ENCODE data around the gene FGFRL1.
A peak's percentile ranks its signal among the peaks of the same experiment; 100 is the strongest.
"Not testable (repeated sequence)": the region's sequence is repeated elsewhere in the genome, so short reads cannot be mapped to it uniquely, and the experiment has no call there.

The FGFRL1 gene

DNA sequence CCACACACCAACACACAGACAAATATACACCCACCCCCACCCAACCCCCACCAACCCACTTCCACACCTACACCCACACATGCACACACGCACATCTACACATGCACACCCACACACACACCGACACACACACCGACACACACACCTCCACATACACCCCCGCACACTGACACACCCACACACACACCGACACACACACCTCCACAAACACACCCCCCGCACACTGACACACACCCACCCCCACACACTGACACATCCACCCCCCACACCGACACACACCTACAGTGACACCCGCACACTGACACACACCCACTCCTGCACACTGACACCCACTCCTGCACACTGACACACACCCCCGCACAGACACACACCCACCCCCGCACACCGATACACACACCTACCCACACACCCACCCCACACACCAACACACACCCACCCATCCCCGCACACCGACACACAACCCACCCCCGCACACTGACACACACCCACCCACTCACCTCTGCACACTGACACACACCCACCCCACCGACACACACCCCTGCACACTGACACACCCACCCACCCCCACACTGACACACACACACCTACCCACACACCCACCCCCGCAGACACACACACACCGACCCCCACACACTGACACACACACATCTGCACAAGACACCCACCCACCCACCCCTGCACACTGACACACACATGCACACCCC is 31.1 kb downstream of the FGFRL1 start:
- peaks cover 22% of the 10 kb centered on the region for H3K27me3 ChIP-seq (ENCODE audit: insufficient read depth, insufficient read length)
- TF ChIP-seq SUZ12 (IDR thresholded peaks at IDR 0.05; ENCODE audit: extremely low read depth, insufficient read depth, insufficient read length) = no peak
- TF ChIP-seq ZNF274 (IDR thresholded peaks at IDR 0.05; ENCODE audit: low read depth, low read length) = no peak
- no peak for TF ChIP-seq YY1 (IDR thresholded peaks at IDR 0.05; ENCODE audit: insufficient read depth, insufficient read length)
- no peak overlapping the region for H3K9ac ChIP-seq (ENCODE audit: insufficient read length, low read depth)
- peaks cover 54% of the 10 kb centered on the region for H3K4me1 ChIP-seq (ENCODE audit: insufficient read depth, insufficient read length)
- no peak for DNase-seq (ENCODE audit: low read depth, low spot score)
- H3K9me3 ChIP-seq (ENCODE audit: insufficient read depth, low read length) = no peaks in the 10 kb centered on the region
- H3K36me3 ChIP-seq (ENCODE audit: insufficient read depth, insufficient read length, low read length) = no peaks in the 10 kb centered on the region
- no peak overlapping the region for H3K4me3 ChIP-seq (ENCODE audit: insufficient read length, low read depth)

DNA sequence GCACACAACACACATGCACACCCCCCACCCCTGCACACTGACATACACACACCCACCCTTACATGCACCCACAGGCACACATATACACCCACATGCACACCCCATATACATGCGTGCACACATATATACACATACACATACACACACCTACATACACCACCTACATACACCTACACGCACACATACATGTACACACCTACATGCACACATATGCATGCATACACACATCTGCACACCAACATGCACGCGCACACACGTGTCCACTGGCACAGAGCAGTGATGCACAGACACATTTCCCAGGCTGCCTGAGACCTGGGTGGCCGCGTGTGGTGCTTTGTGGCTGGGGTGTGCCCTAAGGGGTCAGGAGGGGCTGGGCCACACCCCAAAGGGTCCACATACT is 31.7 kb downstream of the FGFRL1 start:
- peaks cover 25% of the 10 kb centered on the region for H3K27me3 ChIP-seq (ENCODE audit: insufficient read depth, insufficient read length)
- H3K4me3 ChIP-seq (ENCODE audit: insufficient read length, low read depth) = no peak overlapping the region
- no peak for DNase-seq (ENCODE audit: low read depth, low spot score)
- peaks cover 51% of the 10 kb centered on the region for H3K4me1 ChIP-seq (ENCODE audit: insufficient read depth, insufficient read length)
- no peaks in the 10 kb centered on the region for H3K36me3 ChIP-seq (ENCODE audit: insufficient read depth, insufficient read length, low read length)
- TF ChIP-seq YY1 (IDR thresholded peaks at IDR 0.05; ENCODE audit: insufficient read depth, insufficient read length) (no peak), ZNF274 (IDR thresholded peaks at IDR 0.05; ENCODE audit: low read depth, low read length) (no peak), SUZ12 (IDR thresholded peaks at IDR 0.05; ENCODE audit: extremely low read depth, insufficient read depth, insufficient read length) (no peak)
- no peaks in the 10 kb centered on the region for H3K9me3 ChIP-seq (ENCODE audit: insufficient read depth, low read length)
- peak overlapping the region; percentile 87 for H3K9ac ChIP-seq (ENCODE audit: insufficient read length, low read depth)

DNA sequence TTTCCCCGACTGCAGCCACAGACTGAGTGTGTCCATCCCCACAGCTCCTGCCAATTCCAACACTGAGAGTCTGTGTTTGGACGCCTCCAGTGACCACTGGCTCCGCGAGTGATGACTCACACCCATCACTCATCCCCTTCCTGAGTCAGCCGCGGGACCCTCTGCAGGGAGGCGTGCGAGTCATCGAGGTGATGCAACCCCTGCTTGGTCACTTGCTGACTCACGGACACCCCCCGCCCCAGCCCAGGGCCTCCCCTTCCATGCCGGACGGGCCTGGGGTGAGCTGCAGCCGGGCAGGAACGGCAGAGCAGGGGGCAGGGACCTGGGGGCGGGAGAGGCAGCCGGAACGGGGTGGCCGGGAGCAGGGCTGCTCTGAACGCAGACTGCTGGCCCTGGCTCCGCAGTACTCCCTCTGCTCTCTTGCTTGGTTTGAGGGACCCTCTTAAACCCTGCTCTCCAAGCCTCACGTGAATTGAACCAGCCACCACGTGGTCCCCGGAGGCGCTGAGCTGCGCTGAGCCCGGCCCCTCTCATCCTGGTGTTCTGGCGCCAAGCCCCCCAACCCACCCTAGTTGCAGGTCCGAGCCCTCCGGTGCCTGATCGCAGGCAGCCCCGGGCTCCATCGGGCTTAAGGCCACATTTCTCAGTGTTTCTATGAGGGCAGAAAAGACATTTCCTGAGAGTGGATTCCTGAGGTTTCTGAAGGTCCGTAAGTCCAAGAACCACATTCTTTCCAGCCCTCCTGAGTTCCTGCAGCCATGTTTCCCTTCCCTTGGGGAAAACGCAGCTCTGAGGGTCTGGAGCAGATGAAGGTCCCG is 32.4 kb downstream of the FGFRL1 start:
- Histone ChIP-seq H3K27me3 (ENCODE audit: insufficient read depth, insufficient read length) (peaks cover 25% of the 10 kb centered on the region), H3K9ac (ENCODE audit: insufficient read length, low read depth) (peak overlapping the region; percentile 87), H3K9me3 (ENCODE audit: insufficient read depth, low read length) (no peaks in the 10 kb centered on the region), H3K4me3 (ENCODE audit: insufficient read length, low read depth) (peak overlapping the region; percentile 9), H3K4me1 (ENCODE audit: insufficient read depth, insufficient read length) (peaks cover 50% of the 10 kb centered on the region), H3K36me3 (ENCODE audit: insufficient read depth, insufficient read length, low read length) (no peaks in the 10 kb centered on the region)
- no peak for TF ChIP-seq ZNF274 (IDR thresholded peaks at IDR 0.05; ENCODE audit: low read depth, low read length)
- no peak for TF ChIP-seq YY1 (IDR thresholded peaks at IDR 0.05; ENCODE audit: insufficient read depth, insufficient read length)
- no peak for TF ChIP-seq SUZ12 (IDR thresholded peaks at IDR 0.05; ENCODE audit: extremely low read depth, insufficient read depth, insufficient read length)
- peak; percentile 71 for DNase-seq (ENCODE audit: low read depth, low spot score)

DNA sequence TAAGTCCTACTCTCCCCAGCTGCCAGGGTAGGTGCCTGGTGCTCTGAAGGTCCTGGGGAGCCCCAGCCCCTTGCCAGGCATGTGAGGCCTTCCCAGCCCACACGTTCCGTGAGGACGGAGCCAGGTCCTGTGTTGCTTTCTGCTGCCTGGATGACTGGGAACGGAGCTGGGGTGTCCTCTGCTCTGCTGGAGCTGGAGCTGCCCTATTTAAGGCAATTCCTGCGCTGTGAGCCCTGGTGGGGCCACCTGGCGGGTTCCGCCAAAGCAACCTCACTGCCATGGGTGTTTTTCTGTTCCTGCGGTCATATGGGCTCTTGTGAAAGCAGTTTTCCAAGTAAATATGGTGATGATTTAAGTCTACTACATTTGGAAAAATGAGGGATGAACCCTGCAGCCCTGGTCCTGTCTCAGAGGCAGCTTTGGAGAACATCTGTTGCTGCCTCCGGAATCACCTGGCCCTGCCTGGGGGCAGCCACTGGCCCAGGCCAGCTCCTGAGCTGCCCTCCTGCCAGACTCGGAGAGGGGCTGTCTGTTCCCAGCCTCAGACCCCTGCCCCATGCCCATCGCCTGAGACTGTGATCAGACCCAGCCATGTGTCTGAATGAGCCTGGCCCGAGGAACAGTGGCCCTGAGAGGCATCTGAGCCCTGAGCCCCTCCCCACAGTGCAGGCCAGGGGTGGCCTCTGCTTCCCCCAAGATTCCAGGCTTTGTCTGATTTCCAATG is 33.2 kb downstream of the FGFRL1 start:
- H3K9ac ChIP-seq (ENCODE audit: insufficient read length, low read depth) = peak overlapping the region; percentile 87
- no peak for DNase-seq (ENCODE audit: low read depth, low spot score)
- H3K4me3 ChIP-seq (ENCODE audit: insufficient read length, low read depth) = peak overlapping the region; percentile 9
- H3K36me3 ChIP-seq (ENCODE audit: insufficient read depth, insufficient read length, low read length) = no peaks in the 10 kb centered on the region
- H3K4me1 ChIP-seq (ENCODE audit: insufficient read depth, insufficient read length) = peaks cover 43% of the 10 kb centered on the region
- H3K9me3 ChIP-seq (ENCODE audit: insufficient read depth, low read length) = no peaks in the 10 kb centered on the region
- TF ChIP-seq ZNF274 (IDR thresholded peaks at IDR 0.05; ENCODE audit: low read depth, low read length) (no peak), YY1 (IDR thresholded peaks at IDR 0.05; ENCODE audit: insufficient read depth, insufficient read length) (no peak), SUZ12 (IDR thresholded peaks at IDR 0.05; ENCODE audit: extremely low read depth, insufficient read depth, insufficient read length) (no peak)
- peaks cover 25% of the 10 kb centered on the region for H3K27me3 ChIP-seq (ENCODE audit: insufficient read depth, insufficient read length)

DNA sequence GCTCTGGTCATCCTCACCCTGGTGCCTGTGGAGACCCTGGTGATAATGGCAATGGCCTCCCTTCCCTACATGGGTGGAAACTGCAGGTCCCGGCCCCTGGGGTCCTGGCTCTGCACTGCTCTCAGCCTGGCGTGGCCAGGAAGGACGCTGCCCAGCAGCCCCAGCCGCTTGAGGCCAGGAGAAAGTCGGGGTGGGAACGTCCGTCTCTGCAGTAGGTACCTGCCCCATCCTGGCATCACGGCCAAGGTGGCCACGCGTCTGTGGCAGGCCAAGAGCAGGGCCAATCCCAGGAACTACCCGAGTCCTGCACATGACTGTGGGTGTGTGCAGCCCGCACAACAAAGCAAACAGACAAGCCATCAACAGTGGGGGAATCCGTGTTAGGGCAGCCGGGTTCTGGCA is 33.8 kb downstream of the FGFRL1 start:
- TF ChIP-seq ZNF274 (IDR thresholded peaks at IDR 0.05; ENCODE audit: low read depth, low read length) (no peak), SUZ12 (IDR thresholded peaks at IDR 0.05; ENCODE audit: extremely low read depth, insufficient read depth, insufficient read length) (no peak), YY1 (IDR thresholded peaks at IDR 0.05; ENCODE audit: insufficient read depth, insufficient read length) (no peak)
- peaks cover 38% of the 10 kb centered on the region for H3K4me1 ChIP-seq (ENCODE audit: insufficient read depth, insufficient read length)
- no peaks in the 10 kb centered on the region for H3K36me3 ChIP-seq (ENCODE audit: insufficient read depth, insufficient read length, low read length)
- no peak overlapping the region for H3K4me3 ChIP-seq (ENCODE audit: insufficient read length, low read depth)
- H3K9ac ChIP-seq (ENCODE audit: insufficient read length, low read depth) = peak overlapping the region; percentile 62
- no peak for DNase-seq (ENCODE audit: low read depth, low spot score)
- no peaks in the 10 kb centered on the region for H3K9me3 ChIP-seq (ENCODE audit: insufficient read depth, low read length)
- H3K27me3 ChIP-seq (ENCODE audit: insufficient read depth, insufficient read length) = peaks cover 25% of the 10 kb centered on the region

DNA sequence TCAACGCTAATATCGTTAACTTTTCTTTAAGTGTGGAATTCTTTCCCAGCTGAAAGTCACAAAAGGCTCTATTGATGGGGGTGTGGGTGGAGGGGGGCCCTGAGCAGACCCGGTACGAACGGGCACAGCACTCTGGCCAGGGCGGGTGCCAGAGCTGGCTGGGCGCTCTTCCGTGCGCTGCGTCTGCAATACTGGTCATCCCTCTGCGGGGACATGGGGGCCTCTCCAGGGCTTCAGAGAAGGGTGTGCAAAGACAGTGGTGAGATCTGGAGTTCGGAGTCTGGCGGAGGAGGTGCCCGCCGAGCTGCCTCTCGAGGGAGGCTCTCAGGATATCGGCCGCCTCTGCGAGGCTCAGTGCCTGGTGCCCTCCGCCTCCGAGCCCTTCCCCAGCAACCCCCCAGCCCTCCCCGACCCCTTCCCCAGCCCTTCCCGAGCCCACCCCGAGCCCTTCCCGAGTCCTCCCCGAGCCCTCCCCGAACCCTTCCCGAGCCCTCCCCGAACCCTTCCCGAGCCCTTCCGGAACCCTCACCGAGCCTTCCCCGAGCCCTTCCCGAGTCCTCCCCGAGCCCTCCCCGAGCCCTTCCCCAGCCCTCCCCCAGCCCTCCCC is 34.3 kb downstream of the FGFRL1 start:
- no peaks in the 10 kb centered on the region for H3K36me3 ChIP-seq (ENCODE audit: insufficient read depth, insufficient read length, low read length)
- H3K4me1 ChIP-seq (ENCODE audit: insufficient read depth, insufficient read length) = peaks cover 33% of the 10 kb centered on the region
- H3K27me3 ChIP-seq (ENCODE audit: insufficient read depth, insufficient read length) = peaks cover 30% of the 10 kb centered on the region
- no peaks in the 10 kb centered on the region for H3K9me3 ChIP-seq (ENCODE audit: insufficient read depth, low read length)
- no peak overlapping the region for H3K4me3 ChIP-seq (ENCODE audit: insufficient read length, low read depth)
- DNase-seq (ENCODE audit: low read depth, low spot score) = no peak
- peak overlapping the region; percentile 62 for H3K9ac ChIP-seq (ENCODE audit: insufficient read length, low read depth)
- TF ChIP-seq YY1 (IDR thresholded peaks at IDR 0.05; ENCODE audit: insufficient read depth, insufficient read length) (no peak), SUZ12 (IDR thresholded peaks at IDR 0.05; ENCODE audit: extremely low read depth, insufficient read depth, insufficient read length) (no peak), ZNF274 (IDR thresholded peaks at IDR 0.05; ENCODE audit: low read depth, low read length) (no peak)

DNA sequence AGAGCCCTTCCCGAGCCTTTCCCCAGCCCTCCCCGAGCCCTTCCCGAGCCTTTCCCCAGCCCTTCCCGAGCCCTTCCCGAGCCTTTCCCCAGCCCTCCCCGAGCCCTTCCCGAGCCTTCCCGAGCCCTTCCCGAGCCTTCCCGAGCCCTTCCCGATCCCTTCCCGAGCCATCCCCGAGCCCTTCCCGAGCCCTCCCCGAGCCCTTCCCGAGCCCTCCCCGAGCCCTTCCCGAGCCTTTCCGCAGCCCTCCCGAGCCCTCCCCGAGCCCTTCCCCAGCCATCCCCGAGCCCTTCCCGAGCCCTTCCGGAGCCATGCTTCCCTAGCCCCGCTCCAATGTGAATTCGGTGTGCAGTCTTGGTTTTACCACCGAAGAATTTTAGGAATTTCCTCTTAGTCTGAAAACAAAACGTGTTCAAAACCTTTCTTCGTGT is 35.2 kb downstream of the FGFRL1 start:
- H3K36me3 ChIP-seq (ENCODE audit: insufficient read depth, insufficient read length, low read length); H3K4me3 ChIP-seq (ENCODE audit: insufficient read length, low read depth); H3K9me3 ChIP-seq (ENCODE audit: insufficient read depth, low read length): not testable (repeated sequence)
- Histone ChIP-seq H3K9ac (ENCODE audit: insufficient read length, low read depth) (peak overlapping the region; percentile 36), H3K27me3 (ENCODE audit: insufficient read depth, insufficient read length) (peaks cover 33% of the 10 kb centered on the region), H3K4me1 (ENCODE audit: insufficient read depth, insufficient read length) (peaks cover 26% of the 10 kb centered on the region)
- DNase-seq (ENCODE audit: low read depth, low spot score) = peak; percentile 44
